GM21737 (cell line): ENCODE results near the gene SLC35F5.
"Not testable (repeated sequence)": the region's sequence is repeated elsewhere in the genome, so short reads cannot be mapped to it uniquely, and the experiment has no call there.

ENCODE experiments used
- ATAC-seq: cut with Tn5 transposase; IDR thresholded peaks from one replicate; pipeline ENCODE4 v1.9.1; 2021; ENCODE audit warnings: mild to moderate bottlenecking, moderate library complexity; ENCODE audit not compliant: unreplicated experiment

Gene SLC35F5

GRCh38 chr2:113757138-113757657, 756 bp upstream of the SLC35F5 start:
- ATAC-seq, result no peak

- ATAC-seq, result peak; percentile 43
Observed at GRCh38 chr2:113755835-113756354, 547 bp downstream of the SLC35F5 start.

GRCh38 chr2:113755035-113755834, 1.2 kb downstream of the SLC35F5 start:
- ATAC-seq, result no peak

- ATAC-seq, result no peak
Observed at GRCh38 chr2:113754160-113754559, 2.3 kb downstream of the SLC35F5 start.

- no peak for ATAC-seq
Observed at GRCh38 chr2:113750385-113750784, 6.1 kb downstream of the SLC35F5 start.

GRCh38 chr2:113741091-113741490, 15.4 kb downstream of the SLC35F5 start:
- ATAC-seq, result no peak

- no peak for ATAC-seq
Observed at GRCh38 chr2:113739849-113740248, 16.6 kb downstream of the SLC35F5 start.

GRCh38 chr2:113734185-113734584, 22.3 kb downstream of the SLC35F5 start:
- ATAC-seq, result peak; percentile 77

- ATAC-seq, result no peak
Observed at GRCh38 chr2:113724010-113724409, 32.4 kb downstream of the SLC35F5 start.

GRCh38 chr2:113723411-113723810, 33.0 kb downstream of the SLC35F5 start:
- no peak for ATAC-seq

GRCh38 chr2:113720167-113720566, 36.3 kb downstream of the SLC35F5 start:
- no peak for ATAC-seq

- no peak for ATAC-seq
Observed at GRCh38 chr2:113716291-113716690, 40.2 kb downstream of the SLC35F5 start.

- no peak for ATAC-seq
Observed at GRCh38 chr2:113712941-113713340, 43.5 kb downstream of the SLC35F5 start.

- ATAC-seq, result no peak
Observed at GRCh38 chr2:113711851-113712250, 44.6 kb downstream of the SLC35F5 start.

- ATAC-seq, result no peak
Observed at GRCh38 chr2:113709022-113709421, 47.4 kb downstream of the SLC35F5 start.

- no peak for ATAC-seq
Observed at GRCh38 chr2:113707106-113707505, 49.3 kb downstream of the SLC35F5 start.

- ATAC-seq, result no peak
Observed at GRCh38 chr2:113705982-113706523, 50.4 kb downstream of the SLC35F5 start.

GRCh38 chr2:113704300-113704993, 52.0 kb downstream of the SLC35F5 start:
- ATAC-seq, result not testable (repeated sequence)

GRCh38 chr2:113703386-113704299, 52.8 kb downstream of the SLC35F5 start:
- no peak for ATAC-seq

- ATAC-seq, result peak; percentile 87
Observed at GRCh38 chr2:113700186-113700841, 56.1 kb downstream of the SLC35F5 start.
